ENCODE data around the gene ROR1. TPM values are rescaled to one million over a fixed set of nuclear protein-coding genes. Genes with fewer than 3 reads are reported as not detected.

Gene ROR1
- total RNA-seq, 6 experiments from 2014 or later, result 7.4 to 9.4 (median 8.9) TPM

- DNase-seq, result peak; percentile 59
- no peaks in the 10 kb centered on the region for H3K36me3 Mint-ChIP-seq (ENCODE audit: low read depth)
- H3K27me3 Mint-ChIP-seq (ENCODE audit: insufficient read depth), result no peaks in the 10 kb centered on the region
- TF ChIP-seq, protein P1, sequence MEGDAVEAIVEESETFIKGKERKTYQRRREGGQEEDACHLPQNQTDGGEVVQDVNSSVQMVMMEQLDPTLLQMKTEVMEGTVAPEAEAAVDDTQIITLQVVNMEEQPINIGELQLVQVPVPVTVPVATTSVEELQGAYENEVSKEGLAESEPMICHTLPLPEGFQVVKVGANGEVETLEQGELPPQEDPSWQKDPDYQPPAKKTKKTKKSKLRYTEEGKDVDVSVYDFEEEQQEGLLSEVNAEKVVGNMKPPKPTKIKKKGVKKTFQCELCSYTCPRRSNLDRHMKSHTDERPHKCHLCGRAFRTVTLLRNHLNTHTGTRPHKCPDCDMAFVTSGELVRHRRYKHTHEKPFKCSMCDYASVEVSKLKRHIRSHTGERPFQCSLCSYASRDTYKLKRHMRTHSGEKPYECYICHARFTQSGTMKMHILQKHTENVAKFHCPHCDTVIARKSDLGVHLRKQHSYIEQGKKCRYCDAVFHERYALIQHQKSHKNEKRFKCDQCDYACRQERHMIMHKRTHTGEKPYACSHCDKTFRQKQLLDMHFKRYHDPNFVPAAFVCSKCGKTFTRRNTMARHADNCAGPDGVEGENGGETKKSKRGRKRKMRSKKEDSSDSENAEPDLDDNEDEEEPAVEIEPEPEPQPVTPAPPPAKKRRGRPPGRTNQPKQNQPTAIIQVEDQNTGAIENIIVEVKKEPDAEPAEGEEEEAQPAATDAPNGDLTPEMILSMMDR (IDR thresholded peaks at IDR 0.05), result no peak
- peak overlapping the region; percentile 37; the same call in 1 of the 2 replicates for H3K4me3 Mint-ChIP-seq
- no peaks in the 10 kb centered on the region for H3K9me3 Mint-ChIP-seq
- H3K4me1 Mint-ChIP-seq (ENCODE audit: low read depth), result peaks cover 83% of the 10 kb centered on the region
- H3K27ac Mint-ChIP-seq, result peak overlapping the region; percentile 45
Measured at GRCh38 chr1:63877816-63878215, 104.0 kb downstream of the ROR1 start.

DNA sequence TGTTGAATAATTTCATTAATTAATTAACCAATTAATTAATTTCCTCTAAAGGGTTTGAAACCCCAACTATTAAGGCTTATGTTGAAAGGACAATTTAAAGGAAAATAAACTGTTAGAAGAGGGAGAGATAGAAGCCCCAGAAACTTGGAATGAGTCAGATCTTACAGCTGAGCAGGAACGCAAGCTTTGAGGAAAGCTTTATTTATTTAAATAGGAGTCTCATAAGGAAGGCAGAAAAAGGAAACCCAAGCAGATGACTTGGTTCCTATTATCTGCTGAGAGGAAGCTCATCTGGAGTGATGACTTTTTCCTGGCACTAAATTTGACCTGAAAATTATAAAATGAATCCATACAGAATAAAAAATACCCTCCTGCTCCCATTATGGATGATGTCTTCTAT lies 105.1 kb downstream of the ROR1 start:
- Mint-ChIP-seq H3K9me3 (no peaks in the 10 kb centered on the region), H3K27me3 (ENCODE audit: insufficient read depth) (no peaks in the 10 kb centered on the region), H3K4me1 (ENCODE audit: low read depth) (peaks cover 74% of the 10 kb centered on the region), H3K27ac (peak overlapping the region; percentile 1; the same call in 1 of the 2 replicates), H3K36me3 (ENCODE audit: low read depth) (no peaks in the 10 kb centered on the region), H3K4me3 (peak overlapping the region; percentile 19; the same call in 1 of the 2 replicates)
- TF ChIP-seq, protein P1 (IDR thresholded peaks at IDR 0.05), result no peak
- peak; percentile 32 for DNase-seq

GRCh38 chr1:63880958-63881576 lies 107.2 kb downstream of the ROR1 start:
- DNase-seq, result no peak
- Mint-ChIP-seq H3K27ac (no peak overlapping the region), H3K9me3 (no peaks in the 10 kb centered on the region), H3K36me3 (ENCODE audit: low read depth) (no peaks in the 10 kb centered on the region), H3K4me1 (ENCODE audit: low read depth) (peaks cover 60% of the 10 kb centered on the region), H3K4me3 (no peak overlapping the region), H3K27me3 (ENCODE audit: insufficient read depth) (no peaks in the 10 kb centered on the region; the same call in 1 of the 2 replicates)
- TF ChIP-seq, protein P1 (IDR thresholded peaks at IDR 0.05), result no peak

DNA sequence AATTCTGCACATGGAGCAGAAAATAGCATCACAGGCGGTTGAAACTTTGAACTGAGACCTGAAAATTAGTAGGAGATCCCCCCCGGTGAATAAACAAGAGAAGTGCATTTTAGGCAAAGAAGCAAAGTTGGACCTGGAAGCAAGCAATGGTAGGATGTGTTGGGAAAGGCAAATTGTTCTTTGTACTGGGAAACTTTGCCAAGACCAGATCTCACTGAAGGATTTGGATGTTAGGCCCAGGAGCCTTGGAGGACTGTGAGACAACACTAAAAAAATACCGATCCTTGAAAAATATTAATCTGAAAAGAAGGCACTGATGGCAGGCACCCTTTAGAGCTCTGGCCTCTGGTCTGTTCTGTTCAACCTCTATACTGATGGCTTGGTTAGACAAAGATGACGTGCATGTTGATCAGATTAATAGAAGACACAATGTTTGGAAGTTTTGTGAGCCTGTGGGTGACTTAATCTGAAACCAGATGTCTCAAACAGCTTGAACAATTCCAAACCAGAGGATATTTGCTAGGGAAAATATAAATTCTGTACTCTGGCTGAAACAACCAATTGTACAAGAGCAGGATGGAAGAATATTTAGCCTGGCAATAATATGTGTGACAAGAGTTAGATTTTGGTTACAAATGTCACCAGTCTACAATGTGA lies 108.4 kb downstream of the ROR1 start:
- H3K9me3 Mint-ChIP-seq, result no peaks in the 10 kb centered on the region
- no peak overlapping the region for H3K4me3 Mint-ChIP-seq
- H3K4me1 Mint-ChIP-seq (ENCODE audit: low read depth), result peaks cover 57% of the 10 kb centered on the region
- TF ChIP-seq, protein P1 (IDR thresholded peaks at IDR 0.05), result no peak
- no peaks in the 10 kb centered on the region; the same call in 1 of the 2 replicates for H3K27me3 Mint-ChIP-seq (ENCODE audit: insufficient read depth)
- DNase-seq, result no peak
- H3K27ac Mint-ChIP-seq, result no peak overlapping the region
- H3K36me3 Mint-ChIP-seq (ENCODE audit: low read depth), result no peaks in the 10 kb centered on the region

DNA sequence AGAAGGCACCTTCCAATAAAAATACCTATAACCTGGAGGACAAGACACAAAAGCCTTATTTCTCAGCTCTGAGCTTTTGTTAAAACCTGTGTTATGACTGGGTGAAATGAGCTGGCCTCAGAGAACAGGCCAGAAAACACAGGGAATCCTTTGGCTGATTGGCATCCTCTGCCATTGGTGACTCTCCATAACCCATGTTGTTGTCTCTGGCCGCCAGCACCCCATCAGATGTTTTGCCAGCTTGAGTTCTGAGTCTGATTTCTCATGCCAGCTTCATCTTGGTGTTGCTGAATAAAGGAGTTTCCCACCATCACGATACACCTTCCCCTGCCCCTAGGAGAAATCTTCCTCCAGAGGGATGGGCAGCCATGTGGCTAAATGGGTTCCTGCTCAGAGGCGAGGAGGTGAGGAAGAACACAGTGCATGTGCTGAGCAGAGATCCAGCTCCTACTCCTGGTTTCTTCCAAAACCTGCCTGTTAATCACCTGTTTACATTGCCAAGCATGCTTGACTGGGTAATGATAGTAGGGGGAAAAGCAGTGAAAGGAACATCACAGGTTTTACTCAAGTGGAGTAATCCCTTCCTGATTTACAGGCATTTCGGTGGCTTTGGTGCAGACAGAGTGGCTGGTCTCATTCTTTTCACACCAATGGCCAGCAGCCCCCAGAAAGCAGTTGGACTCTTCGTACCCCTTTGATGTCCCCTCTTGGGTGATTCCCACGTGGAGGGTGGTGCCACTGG lies 109.8 kb downstream of the ROR1 start:
- H3K27ac Mint-ChIP-seq, result no peak overlapping the region
- H3K9me3 Mint-ChIP-seq, result no peaks in the 10 kb centered on the region
- peaks cover 53% of the 10 kb centered on the region for H3K4me1 Mint-ChIP-seq (ENCODE audit: low read depth)
- H3K4me3 Mint-ChIP-seq, result no peak overlapping the region
- H3K27me3 Mint-ChIP-seq (ENCODE audit: insufficient read depth), result no peaks in the 10 kb centered on the region; the same call in 1 of the 2 replicates
- DNase-seq, result no peak
- no peaks in the 10 kb centered on the region for H3K36me3 Mint-ChIP-seq (ENCODE audit: low read depth)
- TF ChIP-seq, protein P1 (IDR thresholded peaks at IDR 0.05), result no peak
